Pancreas (tissue), 10 donors: ENCODE measurements around the gene AUTS2. TPM values are rescaled to one million over a fixed set of nuclear protein-coding genes. Genes with fewer than 3 reads are reported as not detected.
"Not testable (repeated sequence)": the region's sequence is repeated elsewhere in the genome, so short reads cannot be mapped to it uniquely, and the experiment has no call there.

Experiments used
- ATAC-seq, 4 donors: fragments of 200-7000 bp; cut with Tn5 transposase; one replicate each; pipeline versions ENCODE4 v1.8.0 to v1.9.1; 2020; ENCODE audit warnings: mild to moderate bottlenecking in 4 of 4, moderate library complexity in 4 of 4
- DNase-seq, 6 donors: peaks; one replicate each; pipeline ENCODE4 v3.0.0-alpha.2; 2020
- FAIRE-seq: peaks from 2 replicates; lab custom pipeline; 2012; peaks lifted over from hg19 to GRCh38; lab: Jason Lieb, UNC
- H3K27ac ChIP-seq, 4 donors: fragments of 200-600 bp; sonication (generic); 1 replicate in 3 of 4; 2 replicates in 1 of 4; pipeline versions ENCODE4 v1.5.0 to v1.8.0; 2020
- H3K27me3 ChIP-seq, 4 donors: fragments of 200-600 bp; one replicate each; pipeline ENCODE4 v1.8.0; 2021
- H3K36me3 ChIP-seq, 3 donors: fragments of 200-600 bp; sonication (generic) in 1 of 3; one replicate each; pipeline versions ENCODE4 v1.5.0 to v1.8.0; 2020 to 2021
- H3K4me1 ChIP-seq, 3 donors: fragments of 200-600 bp; one replicate each; pipeline ENCODE4 v1.8.0; 2021
- H3K4me3 ChIP-seq, 4 donors: fragments of 200-600 bp; sonication (generic) in 2 of 4; one replicate each; pipeline versions ENCODE4 v1.5.0 to v1.8.0; 2020 to 2021
- H3K9me3 ChIP-seq, 4 donors: fragments of 200-600 bp; one replicate each; pipeline ENCODE4 v1.8.0; 2021
- WGBS, 2 donors: extraction: QIAGEN DNeasy Blood & Tissue Kit; methylation state at CpG; one replicate each; pipeline ENCODE4 v1.1.7; 2013; 5-methylcytosine and 5-hydroxymethylcytosine counted together
- intact Hi-C, 3 donors: fragments of 100-400 bp; cut with DNase I; formaldehyde crosslinking; loops; one replicate each; pipeline versions ENCODE4 v1.11.1 to v1.14.2; 2022
- polyA plus RNA-seq, 2 donors: library from polyadenylated mRNA; stranded (reverse); fragments of 200-250 nt; gene quantifications; one replicate each; pipeline ENCODE4 v1.2.3, GENCODE V29; 2013
- total RNA-seq, 6 donors: library from RNA; stranded (reverse); fragmentation: NEBNext Ultra II Directional in 4 of 6; extraction: Animal tissue kit (Norgen Biotek cat#: 25700) in 4 of 6; gene quantifications; one replicate each; pipeline versions ENCODE4 v1.2.1 to v1.2.4, GENCODE V29; 2021 to 2023
- TF ChIP-seq, protein P1 (sequence below), 4 donors: fragments of 200-600 bp; sonication (generic) in 3 of 4; IDR thresholded peaks; one replicate each; pipeline versions ENCODE4 v1.5.0 to v1.8.0; 2021; ENCODE audit warnings: antibody characterized with exemption in 4 of 4
- donor health status: healthy with polysubstance abuse.
- donor health status: DM: no; HTN: no; CAD: no; lungs with moderate emphysema.
- donor health status: DM: no; HTN: no; CAD: no.
- donor health status: control.
- donor health status: control.
- donor health status: Bipolar disorder and iron deficiency.
- donor health status: DM: yes; HTN: yes; CAD: no.
- donor health status: DM: no; HTN: no; CAD: no.
- donor health status: DM: no; HTN: no; CAD: no.
- donor health status: DM: yes; HTN: yes; CAD: no.

The AUTS2 gene
- total and polyA plus RNA-seq, 8 donors = 5.8 to 16.8 (median 9.9) TPM

DNA sequence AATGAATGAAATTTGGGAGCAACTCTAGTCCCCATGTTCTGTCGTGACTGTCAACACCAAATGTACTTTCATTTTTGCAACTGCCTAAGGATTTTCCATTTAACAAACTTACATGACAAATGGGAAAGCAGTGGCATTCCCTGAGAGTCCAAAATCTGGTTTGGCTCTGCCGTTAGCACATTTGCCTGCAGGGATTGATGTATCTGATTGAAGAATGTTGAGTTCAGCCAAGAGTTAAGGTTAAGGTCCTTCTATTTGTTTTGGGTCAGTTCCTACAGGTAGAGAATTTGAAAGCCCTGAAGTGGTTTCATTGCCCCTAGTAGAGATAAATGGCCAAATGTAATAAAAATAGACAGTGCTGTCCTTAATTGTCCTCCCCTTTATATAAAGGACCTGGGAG, 1127.2 kb downstream of the AUTS2 start:
- DNase-seq (no peak), FAIRE-seq (no peak), ATAC-seq (peak in 1 of 4 donors; percentile 42)
- Histone ChIP-seq H3K27me3 (no peaks in the 10 kb centered on the region), H3K9me3 (no peaks in the 10 kb centered on the region), H3K4me3 (no peak overlapping the region), H3K36me3 (no peaks in the 10 kb centered on the region), H3K27ac (no peak overlapping the region), H3K4me1 (no peaks in the 10 kb centered on the region)
- TF ChIP-seq, protein P1, sequence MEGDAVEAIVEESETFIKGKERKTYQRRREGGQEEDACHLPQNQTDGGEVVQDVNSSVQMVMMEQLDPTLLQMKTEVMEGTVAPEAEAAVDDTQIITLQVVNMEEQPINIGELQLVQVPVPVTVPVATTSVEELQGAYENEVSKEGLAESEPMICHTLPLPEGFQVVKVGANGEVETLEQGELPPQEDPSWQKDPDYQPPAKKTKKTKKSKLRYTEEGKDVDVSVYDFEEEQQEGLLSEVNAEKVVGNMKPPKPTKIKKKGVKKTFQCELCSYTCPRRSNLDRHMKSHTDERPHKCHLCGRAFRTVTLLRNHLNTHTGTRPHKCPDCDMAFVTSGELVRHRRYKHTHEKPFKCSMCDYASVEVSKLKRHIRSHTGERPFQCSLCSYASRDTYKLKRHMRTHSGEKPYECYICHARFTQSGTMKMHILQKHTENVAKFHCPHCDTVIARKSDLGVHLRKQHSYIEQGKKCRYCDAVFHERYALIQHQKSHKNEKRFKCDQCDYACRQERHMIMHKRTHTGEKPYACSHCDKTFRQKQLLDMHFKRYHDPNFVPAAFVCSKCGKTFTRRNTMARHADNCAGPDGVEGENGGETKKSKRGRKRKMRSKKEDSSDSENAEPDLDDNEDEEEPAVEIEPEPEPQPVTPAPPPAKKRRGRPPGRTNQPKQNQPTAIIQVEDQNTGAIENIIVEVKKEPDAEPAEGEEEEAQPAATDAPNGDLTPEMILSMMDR (IDR thresholded peaks at IDR 0.05) = no peak
- WGBS, 2 donors = 41 to 53% methylated on average over 2 of the region's 2 CpGs
- intact Hi-C loops = no loop called here

GRCh38 chr7:70726294-70726693, 1128.0 kb downstream of the AUTS2 start:
- H3K4me3 ChIP-seq = no peak overlapping the region
- WGBS, 2 donors = 66 to 86% methylated on average over 1 of the region's 1 CpG
- TF ChIP-seq, protein P1 (IDR thresholded peaks at IDR 0.05) = no peak
- no peaks in the 10 kb centered on the region for H3K4me1 ChIP-seq
- intact Hi-C loops = no loop called here
- ATAC-seq (no peak), FAIRE-seq (no peak), DNase-seq (no peak)
- no peaks in the 10 kb centered on the region for H3K9me3 ChIP-seq
- no peaks in the 10 kb centered on the region for H3K36me3 ChIP-seq
- H3K27ac ChIP-seq = no peak overlapping the region
- no peaks in the 10 kb centered on the region for H3K27me3 ChIP-seq

- Histone ChIP-seq H3K9me3 (no peaks in the 10 kb centered on the region), H3K4me3 (no peak overlapping the region), H3K36me3 (no peaks in the 10 kb centered on the region), H3K27me3 (no peaks in the 10 kb centered on the region), H3K27ac (no peak overlapping the region), H3K4me1 (no peaks in the 10 kb centered on the region)
- TF ChIP-seq, protein P1 (IDR thresholded peaks at IDR 0.05) = no peak
- intact Hi-C loops = no loop called here
- 40 to 44% methylated on average over 9 of the region's 9 CpGs for WGBS, 2 donors
- DNase-seq (no peak), FAIRE-seq (no peak), ATAC-seq (peak in 1 of 4 donors; percentile 30)
These were observed 1128.7 kb downstream of the AUTS2 start for GRCh38 chr7:70726951-70727378.

- H3K4me3 ChIP-seq = no peak overlapping the region
- intact Hi-C loops = no loop called here
- H3K27me3 ChIP-seq = no peaks in the 10 kb centered on the region
- FAIRE-seq = no peak
- H3K9me3 ChIP-seq = no peaks in the 10 kb centered on the region
- WGBS, 2 donors = 93 to 94% methylated on average over 2 of the region's 2 CpGs
- H3K4me1 ChIP-seq = no peaks in the 10 kb centered on the region
- DNase-seq = no peak
- no peaks in the 10 kb centered on the region for H3K36me3 ChIP-seq
- TF ChIP-seq, protein P1 (IDR thresholded peaks at IDR 0.05) = no peak
- no peak for ATAC-seq
- no peak overlapping the region for H3K27ac ChIP-seq
These were observed 1129.6 kb downstream of the AUTS2 start for GRCh38 chr7:70727861-70728260.

DNA sequence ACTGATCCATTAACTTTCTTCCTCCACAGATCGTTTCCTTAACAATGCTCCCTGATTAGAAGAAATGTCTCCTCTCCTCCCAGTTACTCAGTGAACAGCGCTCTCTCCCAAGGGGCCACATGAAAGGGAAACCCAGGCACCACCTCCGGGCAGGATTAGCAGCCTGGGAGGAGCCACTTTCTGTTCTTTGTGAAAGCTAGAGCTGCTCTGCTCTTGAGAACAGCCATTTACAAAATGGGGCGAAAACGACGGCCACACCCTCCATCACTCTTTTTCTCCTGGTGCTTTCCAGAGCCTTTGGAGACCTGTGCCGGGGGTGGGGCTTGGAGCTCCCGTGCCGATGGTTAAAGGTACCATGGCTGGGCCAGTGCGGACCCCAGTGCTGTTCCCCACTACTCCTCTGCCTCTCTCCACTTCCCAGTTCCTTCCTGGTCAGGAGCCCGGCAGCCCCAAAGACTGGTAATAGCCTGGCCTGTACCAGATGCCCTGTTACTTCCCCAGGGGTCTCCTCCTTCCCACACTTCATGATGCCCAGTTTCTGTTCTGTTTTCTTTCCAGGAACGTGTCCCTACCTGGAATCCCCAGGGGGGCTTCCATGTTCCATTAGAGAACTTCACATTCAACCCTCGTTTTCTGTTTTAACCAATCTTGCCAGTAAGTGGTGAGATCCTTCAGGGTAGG, 1130.7 kb downstream of the AUTS2 start:
- Histone ChIP-seq H3K4me3 (no peak overlapping the region), H3K4me1 (no peaks in the 10 kb centered on the region), H3K27ac (no peak overlapping the region), H3K9me3 (no peaks in the 10 kb centered on the region), H3K27me3 (no peaks in the 10 kb centered on the region), H3K36me3 (no peaks in the 10 kb centered on the region)
- intact Hi-C loops = no loop called here
- DNase-seq (no peak), FAIRE-seq (no peak), ATAC-seq (no peak)
- TF ChIP-seq, protein P1 (IDR thresholded peaks at IDR 0.05) = no peak
- WGBS, 2 donors = 66 to 68% methylated on average over 13 of the region's 13 CpGs

- H3K4me1 ChIP-seq, H3K27me3 ChIP-seq, intact Hi-C loops, H3K4me3 ChIP-seq, ATAC-seq, FAIRE-seq, H3K9me3 ChIP-seq, H3K27ac ChIP-seq, H3K36me3 ChIP-seq, DNase-seq: not testable (repeated sequence)
- WGBS, 2 donors = 96 to 97% methylated on average over 13 of the region's 13 CpGs
These were observed 1131.4 kb downstream of the AUTS2 start for GRCh38 chr7:70729553-70730157.
